ENCODE measurements around the gene TENM4. TPM values are rescaled to one million over a fixed set of nuclear protein-coding genes. Genes with fewer than 3 reads are reported as not detected.
"Not testable (repeated sequence)": the region's sequence is repeated elsewhere in the genome, so short reads cannot be mapped to it uniquely, and the experiment has no call there.

Gene TENM4
- total and polyA plus RNA-seq, 2 of the 13 experiments (the other 11 are each of a cell fraction or from before 2014, with no cell fraction given) = not detected

DNA sequence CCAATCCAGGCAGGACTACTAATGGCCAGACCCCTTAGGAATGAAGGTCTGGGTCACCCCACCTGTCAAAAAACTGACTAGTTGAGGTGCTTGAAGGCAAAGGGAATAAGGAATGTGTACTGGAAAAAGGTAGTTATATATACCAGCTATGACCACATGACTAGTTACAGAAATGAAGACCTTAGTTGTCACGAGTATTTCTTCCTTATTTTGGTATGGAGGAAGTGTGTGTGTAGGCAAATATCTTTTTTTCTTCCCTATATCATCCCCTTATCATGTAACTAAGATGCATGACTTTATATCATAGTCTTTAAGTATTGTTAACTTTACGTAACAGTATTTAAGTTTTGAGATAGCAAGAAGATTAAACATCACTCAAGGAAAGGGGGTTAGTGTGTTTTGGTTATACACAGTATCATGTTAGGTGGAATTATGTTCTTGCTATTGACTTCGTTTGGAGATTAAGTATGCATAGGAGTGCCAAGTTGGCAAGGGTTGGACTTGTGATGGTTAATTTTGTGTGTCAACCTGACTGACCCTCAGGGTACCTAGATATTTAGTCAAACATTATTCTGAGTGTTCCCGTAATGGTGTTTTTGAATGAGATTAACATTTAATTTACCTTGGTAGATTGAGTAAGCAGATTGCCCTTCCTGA is 828.0 kb downstream of the TENM4 start (continued):
- TF ChIP-seq, protein P1, sequence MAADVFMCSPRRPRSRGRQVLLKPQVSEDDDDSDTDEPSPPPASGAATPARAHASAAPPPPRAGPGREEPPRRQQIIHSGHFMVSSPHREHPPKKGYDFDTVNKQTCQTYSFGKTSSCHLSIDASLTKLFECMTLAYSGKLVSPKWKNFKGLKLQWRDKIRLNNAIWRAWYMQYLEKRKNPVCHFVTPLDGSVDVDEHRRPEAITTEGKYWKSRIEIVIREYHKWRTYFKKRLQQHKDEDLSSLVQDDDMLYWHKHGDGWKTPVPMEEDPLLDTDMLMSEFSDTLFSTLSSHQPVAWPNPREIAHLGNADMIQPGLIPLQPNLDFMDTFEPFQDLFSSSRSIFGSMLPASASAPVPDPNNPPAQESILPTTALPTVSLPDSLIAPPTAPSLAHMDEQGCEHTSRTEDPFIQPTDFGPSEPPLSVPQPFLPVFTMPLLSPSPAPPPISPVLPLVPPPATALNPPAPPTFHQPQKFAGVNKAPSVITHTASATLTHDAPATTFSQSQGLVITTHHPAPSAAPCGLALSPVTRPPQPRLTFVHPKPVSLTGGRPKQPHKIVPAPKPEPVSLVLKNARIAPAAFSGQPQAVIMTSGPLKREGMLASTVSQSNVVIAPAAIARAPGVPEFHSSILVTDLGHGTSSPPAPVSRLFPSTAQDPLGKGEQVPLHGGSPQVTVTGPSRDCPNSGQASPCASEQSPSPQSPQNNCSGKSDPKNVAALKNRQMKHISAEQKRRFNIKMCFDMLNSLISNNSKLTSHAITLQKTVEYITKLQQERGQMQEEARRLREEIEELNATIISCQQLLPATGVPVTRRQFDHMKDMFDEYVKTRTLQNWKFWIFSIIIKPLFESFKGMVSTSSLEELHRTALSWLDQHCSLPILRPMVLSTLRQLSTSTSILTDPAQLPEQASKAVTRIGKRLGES (CRISPR knock-in tag; IDR thresholded peaks at IDR 0.05; ENCODE audit: borderline replicate concordance) = no peak
- TF ChIP-seq ZBTB1 (CRISPR knock-in tag; IDR thresholded peaks at IDR 0.05; ENCODE audit: borderline replicate concordance) = no peak
- TF ChIP-seq ZNF101 (CRISPR knock-in tag; IDR thresholded peaks at IDR 0.05; ENCODE audit: borderline replicate concordance, low read depth) = no peak
- no peak for TF ChIP-seq ZNF614 (CRISPR knock-in tag; IDR thresholded peaks at IDR 0.05; ENCODE audit: borderline replicate concordance)
- TF ChIP-seq EHMT2 (IDR thresholded peaks at IDR 0.05; ENCODE audit: borderline replicate concordance, low read depth, low read length) = 0 out of 2 replicates have a peak, but pooled peaks have one; percentile 77
- peak; percentile 69; the same call in 1 of the 2 replicates for TF ChIP-seq ZNF709 (CRISPR knock-in tag; IDR thresholded peaks at IDR 0.05)
- TF ChIP-seq POLR2A (IDR thresholded peaks at IDR 0.05; ENCODE audit: insufficient read depth in 1 of 2, low read depth in 2 of 2, low read length in 2 of 2) = no peak
- peak; percentile 70 for TF ChIP-seq RARA (CRISPR knock-in tag; IDR thresholded peaks at IDR 0.05)
- no peak; a peak in 1 of 4 replicates for TF ChIP-seq EP300 (IDR thresholded peaks at IDR 0.05; ENCODE audit: low read depth in 2 of 2, low read length in 2 of 2)
- TF ChIP-seq EP300 (CRISPR knock-in tag; IDR thresholded peaks at IDR 0.05; ENCODE audit: borderline replicate concordance) = no peak

DNA sequence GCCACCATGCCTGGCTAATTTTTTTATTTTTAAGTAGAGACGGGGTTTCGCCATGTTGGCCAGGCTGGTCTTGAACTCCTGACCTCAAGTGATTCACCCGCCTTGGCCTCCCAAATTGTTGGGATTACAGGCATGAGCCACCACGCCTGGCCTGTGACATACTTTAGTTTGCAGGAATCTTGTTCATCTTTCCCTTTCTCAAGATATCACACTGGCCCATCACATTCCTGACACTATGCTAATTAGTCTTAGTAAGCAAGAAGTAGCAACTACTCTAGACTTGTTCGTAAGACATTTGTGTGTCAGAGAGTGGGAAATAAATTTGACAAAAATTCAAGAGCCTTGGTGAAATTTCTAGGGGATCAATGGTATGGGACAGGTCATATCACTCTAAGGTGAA is 831.5 kb downstream of the TENM4 start:
- H3K79me2 ChIP-seq (ENCODE audit: insufficient read depth, low read length); H3K36me3 ChIP-seq (replicated peaks in 1 of 2; ENCODE audit: control insufficient read depth in 1 of 2, insufficient read depth in 2 of 2, low read length in 2 of 2); H2AFZ ChIP-seq (ENCODE audit: low read length); CTCF ChIA-PET (ENCODE audit: low intra/inter-chr PET ratio, low total read pairs); H3K9me3 ChIP-seq (ENCODE audit: low read length); H3K9ac ChIP-seq (ENCODE audit: insufficient read depth, low read depth, low read length); POLR2A ChIA-PET; H4K20me1 ChIP-seq (ENCODE audit: insufficient read depth, low read length); BruUV-seq (replicated peaks); in situ Hi-C loops (cut with HindIII; ENCODE audit: extremely low pct_ligation_motif_present, low pct_unique_long_range_greater_than_20kb); H3K4me3 ChIP-seq (replicated peaks in 1 of 3; ENCODE audit: insufficient read depth in 1 of 3, low read depth in 2 of 3, low read length in 3 of 3); ATAC-seq; FAIRE-seq; H3K27me3 ChIP-seq (ENCODE audit: control insufficient read depth in 1 of 2, insufficient read depth in 2 of 2, low read length in 2 of 2); DNase-seq (ENCODE audit: low spot score); H3K4me2 ChIP-seq (ENCODE audit: low read depth, low read length); H3K27ac ChIP-seq (ENCODE audit: extremely low read length, insufficient read depth, low read length): not testable (repeated sequence)
- intact Hi-C loops (cut with micrococcal nuclease; ENCODE audit: unreplicated experiment) = loop anchor here (10.0 kb wide), 1 partner anchor 1735 kb away; no protein-coding TSS in a partner anchor
- 96% methylated on average over 5 of the region's 5 CpGs for WGBS (ENCODE audit: low lambda C conversion rate)
- peaks cover 34% of the 10 kb centered on the region for H3K4me1 ChIP-seq (ENCODE audit: insufficient read depth, low read length)

Data from HepG2 (cell line).